Spleen (tissue), 7 donors: ENCODE data around the gene BTN3A1.

Source experiments
- POLR2A ChIP-seq, 3 donors: fragments of 450-650 bp; IDR thresholded peaks; one replicate each; pipeline ENCODE4 v1.5.1; 2017; ENCODE audit warnings: antibody characterized with exemption in 3 of 3, mild to moderate bottlenecking in 1 of 3
- TF ChIP-seq, protein P1 (sequence below), 11 experiments: fragments of 200-600 bp in 7 of 11; fragments of 450-650 bp in 4 of 11; sonication (generic) in 4 of 11; IDR thresholded peaks in 8 of 11; conservative IDR thresholded peaks in 3 of 11; 1 replicate in 7 of 11; 2 replicates in 4 of 11; pipeline versions ENCODE4 v1.4.0 to v1.8.0; 2016 to 2021; ENCODE audit warnings: antibody characterized with exemption in 11 of 11, inconsistent platforms in 4 of 11, mild to moderate bottlenecking in 1 of 11
- donor health status: DM: no; HTN: no; CAD: no; lungs with moderate emphysema.
- donor health status: DM: no; HTN: no; CAD: no.
- donor health status: DM: no; HTN: no; CAD: no.

- no peak for TF ChIP-seq POLR2A (IDR thresholded peaks at IDR 0.05)
- TF ChIP-seq, protein P1, sequence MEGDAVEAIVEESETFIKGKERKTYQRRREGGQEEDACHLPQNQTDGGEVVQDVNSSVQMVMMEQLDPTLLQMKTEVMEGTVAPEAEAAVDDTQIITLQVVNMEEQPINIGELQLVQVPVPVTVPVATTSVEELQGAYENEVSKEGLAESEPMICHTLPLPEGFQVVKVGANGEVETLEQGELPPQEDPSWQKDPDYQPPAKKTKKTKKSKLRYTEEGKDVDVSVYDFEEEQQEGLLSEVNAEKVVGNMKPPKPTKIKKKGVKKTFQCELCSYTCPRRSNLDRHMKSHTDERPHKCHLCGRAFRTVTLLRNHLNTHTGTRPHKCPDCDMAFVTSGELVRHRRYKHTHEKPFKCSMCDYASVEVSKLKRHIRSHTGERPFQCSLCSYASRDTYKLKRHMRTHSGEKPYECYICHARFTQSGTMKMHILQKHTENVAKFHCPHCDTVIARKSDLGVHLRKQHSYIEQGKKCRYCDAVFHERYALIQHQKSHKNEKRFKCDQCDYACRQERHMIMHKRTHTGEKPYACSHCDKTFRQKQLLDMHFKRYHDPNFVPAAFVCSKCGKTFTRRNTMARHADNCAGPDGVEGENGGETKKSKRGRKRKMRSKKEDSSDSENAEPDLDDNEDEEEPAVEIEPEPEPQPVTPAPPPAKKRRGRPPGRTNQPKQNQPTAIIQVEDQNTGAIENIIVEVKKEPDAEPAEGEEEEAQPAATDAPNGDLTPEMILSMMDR (IDR thresholded peaks at IDR 0.05 in 8 of 11, conservative IDR thresholded peaks at IDR 0.05 in 3 of 11), result no peak
Measured at GRCh38 chr6:26360451-26361416, 41.3 kb upstream of the BTN3A1 start.
